GM19240 (cell line): ENCODE data around the gene CLRN1.
A peak's percentile ranks its signal among the peaks of the same experiment; 100 is the strongest.

Experiments used
- DNase-seq: peaks from one replicate; pipeline ENCODE4 v3.0.0; 2011; ENCODE audit warnings: low spot score; ENCODE audit not compliant: insufficient read length

The CLRN1 gene

DNA sequence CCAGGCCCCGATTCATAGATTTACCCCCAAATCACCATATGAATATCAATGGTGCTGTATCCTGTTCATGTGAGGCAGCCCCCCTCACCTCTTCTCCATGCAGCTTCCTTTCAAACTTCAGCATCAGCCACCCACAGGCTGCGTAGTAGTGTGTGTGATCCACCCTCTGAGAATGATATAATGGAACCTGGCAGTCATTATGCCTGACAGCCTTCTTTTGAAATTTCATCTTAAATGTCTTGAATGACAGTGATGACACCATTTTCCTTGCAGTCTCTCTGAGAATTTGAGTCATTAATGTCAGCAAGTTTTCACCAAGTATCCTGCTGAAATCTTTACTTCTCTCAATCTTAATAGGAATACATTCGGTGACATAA is 3.5 kb upstream of the CLRN1 start:
- DNase-seq, result no peak

DNA sequence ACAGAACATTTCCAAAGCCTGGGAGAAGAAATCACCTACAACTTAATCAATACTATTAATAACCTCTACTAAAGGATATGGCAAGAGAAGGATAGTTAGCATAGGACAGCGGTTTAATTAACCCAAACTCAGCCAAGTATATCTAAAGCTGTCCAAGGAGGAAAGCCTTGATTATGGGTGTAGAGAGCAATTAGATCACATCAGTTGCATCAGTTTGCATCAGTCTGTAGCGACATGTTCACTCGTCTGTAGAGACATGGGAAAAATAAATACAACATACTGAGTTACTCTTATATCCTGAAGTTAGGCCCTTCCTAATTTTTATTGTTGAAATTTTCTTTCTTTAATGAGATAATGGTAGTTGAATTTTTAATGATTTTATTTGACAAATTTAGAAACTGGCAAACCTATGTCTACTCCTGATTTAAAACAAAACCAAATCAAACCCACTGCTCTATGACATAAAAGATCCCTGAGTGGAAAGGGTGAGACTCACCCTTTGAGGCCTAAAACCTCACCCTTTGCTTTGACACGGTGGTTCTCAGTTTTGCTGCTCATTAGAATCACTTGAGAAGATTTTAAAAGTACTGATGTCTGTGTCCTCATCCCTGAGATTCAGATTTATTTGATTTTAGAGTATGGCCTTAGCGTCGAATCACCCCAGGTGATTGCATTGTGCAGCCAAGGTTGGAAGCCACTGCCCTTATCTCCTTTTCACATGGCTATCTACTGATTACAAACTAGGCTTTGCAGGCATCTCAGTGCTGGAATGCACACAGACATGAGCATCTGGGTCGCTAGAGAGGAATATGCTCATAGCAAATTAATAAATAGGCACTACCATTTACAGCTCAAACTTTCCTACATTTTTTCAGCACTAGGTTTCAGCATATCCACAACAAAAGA is 2.8 kb upstream of the CLRN1 start:
- no peak for DNase-seq

DNA sequence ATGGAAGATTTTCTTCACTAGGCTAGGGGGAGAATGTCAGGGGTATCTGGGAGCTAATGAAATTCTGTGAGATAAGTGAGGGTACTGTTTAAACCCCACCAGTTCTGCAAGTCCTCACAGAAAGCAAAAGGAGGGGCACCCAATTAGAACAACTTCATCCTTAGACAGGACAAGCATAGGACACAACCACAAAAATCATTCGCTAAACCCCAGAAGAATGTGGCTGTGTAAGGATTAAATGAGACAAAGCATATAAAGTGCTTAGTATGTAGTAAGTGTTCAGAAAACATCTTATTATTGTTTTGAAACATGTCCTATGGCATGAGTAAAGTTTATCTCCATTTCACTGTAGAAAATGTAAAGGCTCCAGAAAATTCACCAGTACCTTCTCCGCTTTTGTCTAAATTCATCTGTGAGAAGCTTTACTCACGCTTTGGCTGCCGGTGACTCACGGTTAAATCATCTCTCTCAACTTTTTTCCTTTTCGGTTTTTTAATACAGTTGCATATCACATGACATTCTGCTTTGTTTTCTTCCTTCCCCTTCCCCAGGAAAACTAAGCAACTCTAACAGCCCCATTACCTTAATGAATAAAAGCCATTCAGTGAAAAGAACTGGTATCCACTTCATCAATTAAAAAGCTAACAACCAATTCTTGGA is 1.7 kb downstream of the CLRN1 start:
- no peak for DNase-seq

DNA sequence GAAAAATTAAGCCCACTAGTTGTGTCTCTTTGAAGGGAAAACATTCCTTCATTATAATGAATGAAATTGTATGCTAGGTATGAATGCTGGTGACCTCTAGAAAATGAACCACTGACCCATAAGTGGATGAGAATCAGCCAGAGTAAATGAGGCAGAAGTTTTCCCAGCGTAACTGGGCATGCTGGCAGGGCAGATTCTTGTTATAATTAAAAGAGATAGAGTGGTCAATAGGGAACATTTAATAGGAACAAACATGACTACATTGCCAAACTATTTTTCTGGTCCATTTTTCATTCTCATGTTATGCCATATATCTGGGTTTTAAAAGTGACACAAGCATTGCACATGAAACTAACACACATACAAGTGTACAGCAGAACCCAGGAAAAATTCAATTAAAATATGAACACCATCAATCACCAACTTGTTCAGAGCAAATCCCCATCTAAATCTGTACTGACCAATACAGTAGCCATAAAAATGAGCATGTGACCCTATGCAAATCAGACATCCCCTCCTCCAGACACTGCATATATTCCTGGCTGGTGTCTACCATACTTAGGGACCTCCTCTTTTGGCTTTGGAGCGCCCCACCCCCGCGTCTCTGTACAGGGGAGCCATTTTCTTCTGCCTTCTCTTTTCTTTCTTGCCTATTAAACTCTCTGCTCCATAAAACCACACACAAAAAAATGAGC is 4.0 kb downstream of the CLRN1 start:
- DNase-seq, result no peak

DNA sequence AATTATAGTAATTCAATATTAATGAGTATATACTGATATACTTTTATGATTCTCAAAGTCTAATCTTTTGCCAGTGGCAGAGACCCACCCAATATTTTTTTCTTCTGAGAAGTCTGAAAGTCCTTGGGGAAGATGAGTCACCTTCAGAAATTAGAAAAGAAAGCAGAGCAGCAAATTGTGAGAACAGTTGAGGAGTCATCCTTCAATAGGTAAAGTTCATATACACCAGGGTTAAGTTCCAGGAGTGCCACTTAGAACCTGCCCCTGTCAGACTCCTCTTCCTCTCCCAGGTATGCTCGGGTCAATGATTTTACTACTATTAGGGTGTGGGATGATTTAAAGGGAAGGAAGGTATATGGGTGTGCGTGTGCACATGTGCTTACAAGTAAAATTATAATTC is 7.1 kb downstream of the CLRN1 start:
- DNase-seq, result no peak

DNA sequence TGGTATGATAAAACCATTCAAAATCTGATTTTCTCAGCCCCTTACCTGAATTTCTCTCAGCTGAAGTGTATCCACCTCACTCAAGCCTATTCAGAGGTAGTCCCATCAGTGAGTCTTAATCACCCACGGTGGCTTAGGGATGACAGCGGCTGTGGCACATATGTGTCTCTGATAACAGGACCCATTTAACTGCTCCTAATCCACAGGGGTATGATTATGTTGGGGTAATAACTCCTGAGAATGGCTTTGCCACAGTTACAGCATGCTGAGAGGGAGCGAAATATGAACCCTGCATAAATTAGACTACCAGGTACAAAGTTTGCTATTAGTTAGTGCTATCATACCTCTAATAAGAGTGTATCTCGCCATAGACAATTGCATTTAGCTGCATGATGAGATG is 10.6 kb downstream of the CLRN1 start:
- DNase-seq, result no peak

DNA sequence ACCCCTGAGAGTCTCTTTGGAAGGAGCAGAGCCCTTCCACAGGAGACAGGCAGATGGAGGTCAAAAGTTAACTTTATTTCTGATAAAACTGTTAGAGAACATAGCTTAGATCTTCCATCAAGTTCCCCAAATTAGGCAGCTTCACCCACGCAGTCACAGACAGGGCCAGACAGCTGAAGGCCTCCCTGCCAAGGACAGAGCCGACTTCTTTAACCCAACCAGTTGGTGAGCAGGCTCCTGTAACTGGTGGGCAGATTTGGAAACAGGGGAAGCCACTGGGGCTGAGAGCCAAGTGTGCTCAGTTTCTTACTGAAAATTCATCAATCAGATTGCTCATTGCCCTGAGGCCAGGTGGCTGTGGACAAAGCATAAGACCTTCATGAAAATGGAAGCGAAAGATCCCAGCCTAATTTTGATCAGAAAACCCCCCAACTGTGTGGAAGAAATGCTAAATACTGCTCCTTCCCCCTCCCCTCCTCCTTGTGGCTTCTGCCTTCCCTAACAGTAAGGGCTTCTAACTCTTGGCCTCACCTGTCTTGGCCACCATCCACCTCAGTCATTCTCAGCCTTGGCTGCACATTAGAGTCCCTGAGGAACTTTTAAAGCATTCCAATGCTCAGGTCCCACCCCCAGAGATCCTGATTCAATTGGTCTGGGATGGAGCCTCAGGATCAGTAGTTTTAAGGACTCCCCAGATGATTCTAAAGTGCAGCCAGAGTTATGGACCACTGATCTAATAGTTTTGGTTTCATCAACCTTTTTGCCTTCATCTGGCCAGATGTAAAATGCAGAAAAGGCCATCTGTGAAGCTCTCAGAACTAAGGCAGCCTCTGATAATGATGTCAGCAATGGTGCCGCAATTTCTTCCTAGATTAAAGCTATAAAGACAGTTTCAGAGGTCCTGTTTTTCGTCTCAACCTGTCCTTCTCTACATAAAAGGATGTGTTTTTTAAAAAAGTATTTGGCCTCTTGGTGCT is 11.5 kb downstream of the CLRN1 start:
- no peak for DNase-seq

DNA sequence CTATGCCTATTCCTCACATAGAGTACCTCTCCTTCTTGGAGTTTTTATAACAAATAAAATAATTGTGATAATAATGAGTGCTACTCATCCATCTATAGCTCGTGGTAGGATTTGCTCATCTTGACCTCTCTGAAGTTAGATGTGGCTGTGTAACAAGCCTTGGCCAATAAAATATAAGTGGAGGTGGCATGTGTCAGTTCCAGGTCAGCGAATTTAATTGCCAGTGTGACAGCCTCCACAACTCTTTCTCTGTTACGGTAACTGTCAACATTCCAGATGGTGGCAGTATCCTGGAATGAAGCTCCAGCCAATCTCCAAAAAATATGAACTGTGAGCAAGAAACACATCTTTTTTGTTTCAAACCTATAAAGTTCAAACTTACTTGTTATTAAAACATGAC is 13.8 kb downstream of the CLRN1 start:
- no peak for DNase-seq

DNA sequence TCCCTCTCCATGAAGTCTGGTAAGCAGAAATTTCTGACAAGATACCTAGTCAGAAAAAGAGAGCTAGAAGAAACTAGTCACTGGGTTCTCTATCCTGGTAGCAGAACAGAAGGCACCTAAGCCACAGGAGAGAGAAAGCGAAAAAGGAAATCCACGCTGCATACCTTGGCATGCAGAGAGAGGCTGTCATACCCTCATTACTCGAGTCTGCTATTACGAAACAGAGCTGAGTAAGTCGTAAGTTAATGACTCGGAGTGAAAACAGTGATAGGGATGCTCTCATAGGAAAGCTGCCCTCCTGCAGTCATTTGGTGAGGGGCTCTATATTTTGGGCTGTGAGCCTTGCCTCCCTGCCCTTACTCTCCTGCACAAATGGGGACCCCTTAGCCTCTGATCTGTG is 16.2 kb downstream of the CLRN1 start:
- DNase-seq, result no peak

DNA sequence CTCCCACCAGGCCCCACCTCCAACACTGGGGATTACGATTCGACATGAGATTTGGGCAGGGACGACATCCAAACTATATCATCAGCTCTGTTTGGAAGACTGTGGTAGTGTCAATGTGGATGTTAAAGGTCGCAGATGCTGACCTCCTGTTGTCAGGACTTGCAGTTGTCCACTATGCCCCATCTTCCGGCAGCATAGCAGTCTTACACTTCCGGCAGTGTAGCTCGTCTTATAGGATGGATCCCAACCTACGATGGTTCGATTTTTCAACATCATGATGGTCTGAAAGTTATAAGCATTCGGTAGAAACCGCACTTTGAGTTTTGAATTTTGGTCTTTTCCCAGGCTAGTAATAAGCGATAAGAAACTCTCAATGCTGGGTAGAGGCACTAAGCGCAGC is 20.6 kb downstream of the CLRN1 start:
- no peak for DNase-seq

DNA sequence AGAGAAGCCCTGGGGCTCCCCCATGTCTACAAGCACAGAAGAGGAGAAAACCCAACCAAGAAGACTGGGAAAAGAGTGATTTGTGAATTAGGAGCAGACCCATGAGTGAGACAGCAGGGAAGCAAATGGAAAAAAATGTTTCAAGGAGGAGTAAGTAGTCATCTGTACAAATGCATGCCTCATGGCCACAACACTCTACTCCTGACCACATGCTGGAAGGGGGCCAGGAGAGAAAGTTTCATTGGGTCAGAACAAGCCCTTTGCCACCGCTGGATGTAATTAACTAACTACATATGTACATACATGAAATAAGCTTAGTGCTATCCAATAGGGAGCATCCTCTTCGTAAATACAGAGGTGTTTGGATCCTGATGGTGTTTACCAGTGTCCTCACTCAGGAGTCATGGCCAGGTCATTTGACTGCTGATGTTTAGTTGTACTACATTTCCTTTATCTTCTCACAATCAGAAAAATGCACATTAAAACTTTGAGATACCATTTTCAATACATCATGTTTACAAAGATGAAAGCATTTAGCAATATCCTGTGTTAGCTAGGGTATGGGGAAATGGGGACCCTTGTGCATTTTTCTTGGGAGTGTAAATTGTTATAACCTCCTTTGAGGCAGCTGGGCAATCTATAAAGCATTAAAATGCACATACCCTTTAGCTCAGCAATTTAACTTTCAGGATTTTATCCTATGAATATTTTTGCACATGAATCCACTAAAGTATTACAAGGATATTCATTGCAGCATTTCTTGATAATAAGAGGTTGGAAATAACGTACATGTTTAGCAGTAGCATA is 27.1 kb downstream of the CLRN1 start:
- no peak for DNase-seq

DNA sequence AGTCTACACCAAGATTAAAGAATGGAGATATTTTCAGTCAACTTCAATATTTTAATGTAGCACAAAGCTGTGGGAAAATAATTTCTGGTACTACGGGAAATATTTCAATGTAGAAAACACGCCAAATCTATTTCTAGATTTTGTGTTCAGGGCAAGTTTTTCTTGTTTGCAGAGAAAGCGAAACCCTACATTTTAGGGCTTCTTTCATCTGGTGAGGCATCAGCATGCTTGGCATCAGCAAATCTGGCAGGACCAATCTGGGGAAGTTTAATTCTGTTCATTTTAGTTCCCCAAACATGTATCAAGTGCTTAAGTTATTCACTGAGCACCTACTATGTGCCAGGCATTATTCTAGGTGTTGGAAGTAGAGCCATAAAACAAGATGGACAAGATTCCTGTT is 30.3 kb downstream of the CLRN1 start:
- no peak for DNase-seq

DNA sequence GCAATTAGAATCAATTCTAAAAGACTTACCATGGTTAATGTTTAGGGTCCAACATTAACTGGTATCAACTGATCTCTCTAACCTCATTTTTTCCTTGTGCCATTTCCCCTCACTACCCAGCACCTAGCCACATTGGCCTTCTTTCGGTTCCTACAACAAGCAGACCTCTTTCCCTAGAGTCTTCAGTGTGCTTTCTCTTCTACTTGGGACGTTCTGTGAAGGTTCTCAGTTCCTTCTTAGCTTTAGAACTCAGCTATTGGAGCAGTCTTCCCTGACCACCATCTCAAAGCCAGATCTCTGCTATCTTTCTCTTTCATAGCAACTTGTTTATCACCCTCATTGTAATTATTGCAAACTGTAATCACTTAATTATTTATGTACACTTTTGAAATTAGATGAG is 35.8 kb downstream of the CLRN1 start:
- DNase-seq, result no peak

DNA sequence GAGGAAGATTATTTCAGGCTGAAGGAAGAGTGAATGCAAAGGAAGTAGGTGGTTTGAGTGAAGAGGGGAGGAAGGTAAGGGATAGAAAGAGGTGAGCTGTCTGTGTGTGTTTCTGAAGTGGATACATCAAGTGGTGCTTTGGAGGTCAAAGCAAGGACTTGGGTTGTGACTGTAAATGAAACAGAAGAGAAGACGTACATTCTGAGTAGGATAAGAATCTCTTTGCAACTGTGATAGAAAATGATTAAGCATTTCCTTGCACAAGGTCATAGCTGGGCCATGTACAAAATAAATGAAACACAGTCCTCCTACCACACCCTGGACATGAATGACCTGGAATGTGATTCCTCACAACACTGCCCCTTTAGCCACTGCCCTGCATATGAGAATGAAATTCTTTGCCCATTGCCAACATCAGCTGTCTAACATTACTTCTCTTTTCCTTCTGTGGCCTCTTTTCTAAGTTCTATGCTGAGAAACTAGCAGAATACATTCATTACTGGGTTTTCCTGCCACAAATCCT is 39.0 kb downstream of the CLRN1 start:
- DNase-seq, result no peak

DNA sequence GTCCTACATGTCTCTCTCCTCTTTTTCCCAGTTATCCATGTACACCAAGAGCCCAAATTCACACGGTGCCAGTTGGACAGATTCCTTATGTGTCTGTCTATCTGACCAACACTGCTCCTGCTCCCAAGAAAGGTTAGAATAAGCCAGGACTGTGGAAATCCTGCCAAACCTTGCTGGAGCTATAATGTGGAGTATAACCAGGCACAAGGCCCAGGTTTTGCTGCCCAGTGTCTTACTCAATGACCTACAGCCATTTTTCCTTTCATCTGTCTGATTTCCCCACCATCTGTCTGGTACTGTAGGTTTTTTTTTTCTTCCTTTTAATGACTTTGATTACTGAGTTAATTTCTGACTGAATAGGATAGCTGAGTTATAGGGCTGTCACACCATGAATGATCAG is 40.8 kb downstream of the CLRN1 start:
- DNase-seq, result no peak

DNA sequence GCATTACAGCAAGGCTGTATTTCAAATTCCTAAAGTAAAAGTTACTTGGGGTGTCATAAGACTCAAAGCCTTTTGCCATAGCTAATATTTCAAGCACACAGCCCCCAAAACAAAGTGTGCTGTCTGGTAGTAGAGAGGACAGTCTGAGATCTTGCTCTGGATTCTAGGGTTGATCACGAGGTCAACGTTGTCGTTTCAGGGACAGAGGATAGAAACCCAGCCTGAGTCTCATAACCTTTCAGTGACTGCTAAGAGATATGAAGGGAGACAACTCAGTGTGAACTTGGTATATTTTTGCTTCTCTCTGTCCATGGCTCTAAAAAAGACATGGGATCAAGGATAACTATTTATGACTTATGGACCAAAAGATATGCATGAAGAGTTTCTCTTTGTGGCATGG is 41.7 kb downstream of the CLRN1 start:
- DNase-seq, result no peak

DNA sequence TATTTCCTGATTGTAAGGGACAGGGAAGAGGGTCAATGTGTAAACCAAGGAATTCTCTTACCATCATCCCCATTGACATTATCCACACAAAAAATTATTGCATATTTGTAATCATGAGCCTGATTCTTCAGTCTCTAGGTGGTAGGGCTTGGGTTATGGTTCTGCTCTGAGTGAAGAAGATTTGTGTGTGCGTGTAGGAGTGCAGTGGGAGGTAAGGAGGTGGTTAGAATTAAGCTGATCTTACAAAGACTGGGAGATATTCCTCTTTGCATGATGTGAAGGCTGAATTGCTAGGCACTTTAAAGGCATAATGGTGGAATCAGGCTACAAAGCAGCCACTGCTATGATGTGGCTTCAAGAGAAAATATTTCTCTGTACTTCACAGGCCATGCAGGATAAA is 44.3 kb downstream of the CLRN1 start:
- no peak for DNase-seq

DNA sequence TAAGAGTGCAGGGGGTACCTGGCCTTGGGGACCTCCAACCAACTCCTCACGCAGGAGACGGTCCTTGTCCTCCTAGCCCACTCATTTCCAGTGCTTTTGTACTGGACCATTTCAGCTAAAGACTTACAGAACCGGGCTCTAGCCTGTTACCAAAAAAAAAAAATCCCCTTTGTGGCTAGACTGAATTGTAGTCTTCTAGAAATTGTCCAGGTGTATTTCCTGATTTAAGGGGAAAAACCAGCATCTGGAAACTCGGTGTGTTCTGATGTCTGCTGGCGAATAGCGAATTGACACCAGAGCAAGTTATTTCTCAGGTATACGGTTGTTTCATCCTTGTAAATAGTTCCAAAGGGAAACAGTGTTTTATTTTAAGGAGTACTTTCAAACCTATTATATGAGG is 46.2 kb downstream of the CLRN1 start:
- DNase-seq, result no peak

DNA sequence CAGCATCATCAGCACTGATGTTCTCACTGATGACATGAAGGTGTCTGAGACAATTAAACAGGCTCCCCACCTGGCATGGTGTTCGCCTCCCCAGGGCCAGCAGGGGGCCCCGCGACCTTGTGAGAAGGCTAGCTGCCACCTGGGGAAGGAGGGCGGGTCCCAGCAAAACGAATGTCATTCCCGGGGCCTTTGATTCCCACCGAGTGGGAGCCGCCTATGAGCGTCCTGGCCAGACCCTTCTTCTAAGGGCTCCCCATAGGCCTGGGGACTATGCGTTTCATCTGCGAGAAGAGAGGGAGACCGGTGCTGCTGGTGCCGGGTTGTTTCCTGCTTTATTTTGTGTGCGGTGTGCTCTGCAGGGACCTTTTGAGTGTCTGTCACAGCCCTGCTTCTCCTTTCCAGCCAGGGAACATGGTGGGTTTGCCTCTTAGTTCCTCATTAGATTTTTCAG is 46.8 kb downstream of the CLRN1 start:
- peak; percentile 39 for DNase-seq

DNA sequence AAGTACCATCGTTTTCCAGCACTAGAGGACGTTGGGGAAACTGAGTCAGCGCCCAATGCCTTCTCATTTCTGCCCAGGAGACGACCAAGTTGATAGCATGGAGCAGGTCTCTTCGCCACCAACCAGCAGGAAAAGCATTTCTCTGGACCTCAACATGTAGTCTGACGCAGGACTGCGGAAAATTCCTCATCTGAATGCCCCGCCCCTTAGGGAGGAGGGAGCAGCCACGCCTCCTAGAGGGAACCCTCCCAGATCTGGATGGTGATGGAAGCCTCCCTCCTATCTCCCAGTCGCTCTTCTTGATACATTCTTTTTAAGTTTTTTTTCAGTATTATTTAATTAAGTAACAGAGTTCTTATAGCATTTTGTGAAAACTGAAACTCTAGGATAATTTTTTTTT is 49.9 kb downstream of the CLRN1 start:
- DNase-seq, result no peak
